ENCODE data around the gene ITGA5.

Gene ITGA5

DNA sequence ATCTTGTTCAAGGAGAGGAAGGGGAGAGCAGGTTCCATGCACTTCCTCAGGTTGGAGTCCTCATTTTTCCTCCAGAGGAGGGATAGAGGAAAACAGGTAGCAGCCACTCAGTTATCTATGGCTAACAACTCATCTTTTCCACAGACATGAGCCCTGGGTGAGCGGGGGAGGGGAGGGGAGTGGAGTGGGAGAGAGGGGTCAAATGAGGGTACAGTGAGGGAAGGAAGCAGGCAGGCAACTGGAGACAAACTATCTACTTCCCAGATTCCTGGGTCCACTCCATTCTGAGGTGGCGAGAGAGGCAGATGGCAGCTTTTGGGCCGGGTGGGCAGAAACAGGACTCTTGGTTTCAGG is 32.0 kb downstream of the ITGA5 start:
- no peak for DNase-seq

DNA sequence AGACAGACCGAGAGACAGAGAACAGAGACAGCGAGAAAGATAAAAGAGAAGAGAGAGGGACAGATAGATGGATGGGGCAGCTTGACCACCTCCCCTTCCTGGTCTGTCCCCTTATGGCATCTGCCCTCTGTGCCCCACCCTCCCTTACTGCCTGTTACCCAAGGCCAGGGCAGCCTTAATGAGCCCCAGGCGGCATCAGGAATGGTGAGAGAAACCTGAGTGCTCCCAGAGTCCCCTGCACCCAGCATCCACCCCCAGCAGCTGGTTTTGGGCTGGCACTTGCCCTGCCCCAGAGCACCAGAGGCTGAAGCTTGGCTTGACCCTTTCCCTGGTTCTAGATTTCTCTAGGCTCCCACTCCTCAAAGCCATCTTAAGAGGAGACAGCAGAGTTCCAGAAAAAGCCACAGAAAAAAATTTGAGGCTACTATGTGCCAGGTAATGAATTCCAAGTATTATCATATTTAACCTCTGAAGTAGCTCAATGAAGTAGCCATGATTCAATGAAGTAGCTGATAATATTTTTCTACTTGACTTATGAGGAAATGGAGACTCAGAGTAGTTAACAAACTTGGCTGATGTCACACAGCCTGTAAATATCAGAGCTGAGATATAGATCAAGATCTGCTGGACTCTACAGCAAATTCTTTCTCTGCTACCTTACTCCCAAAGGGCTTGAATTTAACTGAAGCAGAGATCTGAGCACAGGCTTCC is 32.5 kb downstream of the ITGA5 start:
- no peak for DNase-seq

DNA sequence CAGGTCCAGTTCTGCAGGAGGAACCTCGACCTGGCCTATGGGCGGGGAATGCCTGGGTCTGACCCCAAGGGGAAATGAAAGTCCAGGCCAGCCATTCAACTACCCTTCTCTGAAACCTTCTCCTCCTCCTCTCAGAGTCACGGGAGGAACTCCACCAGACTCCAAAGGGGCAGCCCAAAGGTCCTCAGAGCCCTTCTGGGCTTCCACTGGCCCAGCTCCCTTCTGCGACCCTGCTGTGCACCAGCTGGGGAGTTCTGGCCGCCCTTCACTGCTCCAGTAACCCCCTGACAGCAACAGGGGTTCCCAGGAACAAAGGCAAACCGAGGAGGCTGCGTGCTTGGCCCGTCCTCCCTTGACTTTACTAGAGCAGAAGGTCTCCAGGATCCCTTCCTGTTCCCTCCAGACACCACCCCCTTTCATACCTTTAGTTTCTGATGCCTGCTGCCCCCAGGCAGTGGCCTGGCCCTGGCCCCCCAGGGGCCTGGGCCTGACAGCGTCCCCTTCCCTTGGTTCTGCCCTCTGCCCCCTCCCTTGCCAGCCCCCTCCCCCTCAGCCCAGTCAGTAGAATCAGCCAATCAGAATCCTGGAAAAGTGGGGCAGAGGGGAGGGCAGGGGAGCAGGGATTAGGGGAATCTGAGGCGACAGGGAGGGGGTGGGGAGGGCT is 33.7 kb downstream of the ITGA5 start:
- DNase-seq: no peak

GRCh38 chr12:54384591-54385041 is 34.5 kb downstream of the ITGA5 start, which contains the start of gene ZNF385A:
Gene ZNF385A, minus strand, starts transcription at chr12:54384733. Its CDS starts 219 bp downstream, at chr12:54384514.
- no peak for DNase-seq

GRCh38 chr12:54383041-54383609 is 35.9 kb downstream of the ITGA5 start:
- no peak for DNase-seq

DNA sequence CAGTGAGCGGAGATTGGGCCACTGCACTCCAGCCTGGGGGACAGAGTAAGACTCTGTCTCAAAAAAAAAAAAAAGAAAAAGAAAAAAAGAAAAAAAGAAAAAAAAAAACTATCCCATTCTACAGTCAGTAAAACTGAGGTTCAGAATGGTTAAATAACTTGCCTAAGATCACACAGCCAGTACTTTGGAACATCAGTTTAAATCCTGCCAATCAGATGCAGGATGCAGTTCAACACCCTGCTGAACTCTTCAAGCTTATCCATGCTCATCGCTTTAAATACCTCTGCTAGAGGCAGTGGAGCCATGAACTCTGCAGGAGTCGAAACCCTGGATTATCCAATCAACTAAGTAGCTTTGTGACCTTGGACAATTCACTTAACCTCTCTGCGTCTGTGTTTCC is 37.9 kb downstream of the ITGA5 start:
- DNase-seq: no peak

- DNase-seq: peak; percentile 88
Measured at GRCh38 chr12:54379398-54380201, 39.5 kb downstream of the ITGA5 start.

DNA sequence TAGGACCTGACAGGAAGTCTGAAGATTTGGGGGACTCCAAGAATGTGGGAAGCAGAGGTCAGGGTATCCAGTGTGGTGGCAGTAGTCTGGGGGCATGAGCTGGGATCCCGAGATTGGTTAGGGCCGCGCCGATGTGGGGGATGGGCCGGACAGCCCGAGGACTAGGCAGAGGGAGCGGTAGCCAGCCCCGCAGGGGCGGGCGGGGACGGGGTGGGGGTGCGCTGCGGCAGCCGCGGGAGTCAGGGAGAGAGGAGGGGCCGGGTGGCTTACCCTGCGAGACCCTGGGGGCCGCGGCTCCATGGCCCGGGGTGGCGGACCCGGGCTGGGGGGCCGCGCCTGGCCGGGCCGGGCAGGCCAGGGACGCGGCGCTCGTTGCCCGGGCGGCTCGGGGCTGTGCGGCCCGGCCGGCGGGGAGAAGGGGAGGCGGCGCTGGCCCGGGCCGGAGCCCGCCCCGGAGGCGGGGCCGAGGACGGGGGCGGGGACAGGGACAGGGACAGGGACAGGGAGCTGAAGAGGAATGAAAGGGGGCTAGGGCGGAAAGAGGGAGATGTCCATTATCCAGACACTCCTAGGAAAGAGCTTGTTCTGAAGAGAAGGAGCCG is 40.2 kb downstream of the ITGA5 start:
- no peak for DNase-seq

DNA sequence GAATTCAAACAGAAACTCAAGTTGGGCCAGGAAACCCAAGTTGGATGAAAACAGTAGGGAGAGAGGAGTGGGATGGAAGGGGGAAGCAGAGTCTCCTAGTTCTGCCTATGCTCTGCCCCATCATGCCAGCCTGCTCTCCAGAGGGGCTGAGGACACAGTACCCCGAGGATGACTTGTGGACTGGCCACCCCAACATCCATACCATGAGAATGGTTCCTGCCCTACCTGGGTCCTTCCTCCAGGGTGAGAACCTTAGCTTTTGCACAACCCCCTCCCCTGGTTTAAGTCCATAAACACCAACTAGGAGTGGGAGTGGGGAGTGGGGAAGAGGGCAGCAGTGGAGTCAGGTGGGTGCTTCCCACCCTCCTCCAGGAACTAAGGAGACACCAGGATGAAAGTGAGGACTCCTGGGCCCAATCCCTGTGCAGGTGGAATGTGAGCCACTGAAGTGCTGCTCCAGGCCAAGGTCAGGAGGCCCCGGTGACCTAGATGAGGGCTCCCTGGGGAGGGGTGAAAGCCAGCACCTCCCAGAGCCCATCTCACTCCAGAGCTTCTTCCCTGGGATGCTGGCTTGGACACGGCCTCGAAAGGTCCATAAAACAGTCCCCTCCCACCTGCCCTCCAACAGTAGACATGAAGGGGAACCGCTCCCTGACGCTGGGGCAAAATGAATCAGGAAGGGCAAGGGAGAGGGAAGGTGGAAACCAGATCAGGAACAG is 41.1 kb downstream of the ITGA5 start:
- no peak for DNase-seq

- no peak for DNase-seq
Measured at GRCh38 chr12:54377007-54377406, 42.1 kb downstream of the ITGA5 start.

DNA sequence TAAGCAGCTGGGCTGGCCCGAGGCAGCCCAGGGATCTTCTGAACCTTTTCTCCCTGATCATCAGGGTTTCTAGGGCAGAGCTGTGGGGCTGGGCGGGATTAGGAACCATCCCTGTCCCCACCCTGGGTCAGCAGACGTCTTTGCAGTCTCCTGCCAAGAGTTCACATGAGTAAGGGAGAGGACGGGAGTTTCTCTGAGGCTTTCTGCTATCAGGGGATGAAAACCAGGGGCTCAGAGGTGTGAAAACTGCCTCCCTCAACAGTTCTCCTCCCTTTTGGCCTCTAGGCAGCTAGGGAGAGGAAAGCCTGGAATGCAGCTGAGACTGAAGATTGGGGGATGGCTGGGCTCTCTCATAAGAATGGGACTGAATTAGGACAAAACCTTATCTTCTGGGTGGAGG is 42.5 kb downstream of the ITGA5 start:
- no peak for DNase-seq

DNA sequence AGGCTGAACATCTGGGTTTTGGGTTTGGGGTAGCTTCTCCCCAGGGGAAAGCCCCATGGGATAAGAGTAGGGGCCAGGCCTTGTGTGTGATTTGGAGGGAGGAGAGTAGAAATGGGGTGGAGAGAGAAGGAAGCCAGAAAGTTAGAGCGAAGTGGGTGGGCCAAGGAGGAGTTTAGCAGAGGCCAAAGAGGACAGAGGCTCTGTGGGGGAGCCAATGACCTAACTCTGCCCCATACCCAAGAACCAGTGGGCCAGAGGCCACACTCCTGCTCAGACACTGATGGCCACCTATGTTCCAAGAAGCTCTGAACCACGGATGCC is 43.8 kb downstream of the ITGA5 start:
- no peak for DNase-seq

- DNase-seq: no peak
Measured at GRCh38 chr12:54374562-54375258, 44.4 kb downstream of the ITGA5 start.

DNA sequence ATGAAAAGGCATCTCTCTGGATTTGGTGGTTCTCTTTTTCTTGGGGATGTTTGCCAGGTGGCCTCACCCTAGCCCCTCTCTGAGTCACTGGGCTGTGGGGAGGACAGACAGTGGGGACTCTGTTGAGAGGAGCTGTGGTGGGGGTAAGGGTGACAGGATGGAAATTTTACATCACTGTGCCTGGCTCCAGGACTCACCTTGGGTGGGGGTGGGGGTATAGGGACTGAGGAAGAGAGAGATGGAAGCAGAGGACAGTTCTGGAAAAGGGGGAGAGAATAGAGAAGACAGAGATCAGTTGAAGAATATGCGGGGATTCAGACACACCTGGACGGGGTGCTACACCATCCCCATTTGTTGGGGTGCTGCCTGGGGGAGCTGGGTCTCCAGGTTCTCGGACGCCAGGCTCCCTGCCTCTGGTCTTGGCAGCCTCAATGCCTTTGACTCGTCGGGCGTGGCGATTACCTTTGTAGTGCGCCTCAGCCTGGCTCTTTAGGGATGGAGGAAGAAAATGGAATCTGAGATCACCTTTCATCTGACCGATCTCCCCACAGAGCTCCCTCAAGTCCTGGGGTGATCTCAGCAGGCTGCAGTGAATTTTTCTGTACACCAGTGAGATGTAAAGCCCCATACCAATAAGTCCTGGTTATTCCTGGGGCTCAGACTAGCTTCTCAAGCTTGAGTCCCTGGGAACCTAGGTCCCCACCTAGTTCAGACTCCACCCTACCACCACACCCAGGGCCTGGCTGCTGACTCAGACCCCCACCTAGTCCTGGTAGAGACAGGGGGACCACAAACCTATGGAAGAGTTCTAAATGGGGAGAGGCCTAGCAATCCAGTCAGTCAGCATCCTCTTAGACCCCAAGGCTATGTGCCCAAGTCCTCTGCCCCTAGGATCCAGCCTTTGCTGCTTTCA is 45.2 kb downstream of the ITGA5 start:
- DNase-seq: no peak

DNA sequence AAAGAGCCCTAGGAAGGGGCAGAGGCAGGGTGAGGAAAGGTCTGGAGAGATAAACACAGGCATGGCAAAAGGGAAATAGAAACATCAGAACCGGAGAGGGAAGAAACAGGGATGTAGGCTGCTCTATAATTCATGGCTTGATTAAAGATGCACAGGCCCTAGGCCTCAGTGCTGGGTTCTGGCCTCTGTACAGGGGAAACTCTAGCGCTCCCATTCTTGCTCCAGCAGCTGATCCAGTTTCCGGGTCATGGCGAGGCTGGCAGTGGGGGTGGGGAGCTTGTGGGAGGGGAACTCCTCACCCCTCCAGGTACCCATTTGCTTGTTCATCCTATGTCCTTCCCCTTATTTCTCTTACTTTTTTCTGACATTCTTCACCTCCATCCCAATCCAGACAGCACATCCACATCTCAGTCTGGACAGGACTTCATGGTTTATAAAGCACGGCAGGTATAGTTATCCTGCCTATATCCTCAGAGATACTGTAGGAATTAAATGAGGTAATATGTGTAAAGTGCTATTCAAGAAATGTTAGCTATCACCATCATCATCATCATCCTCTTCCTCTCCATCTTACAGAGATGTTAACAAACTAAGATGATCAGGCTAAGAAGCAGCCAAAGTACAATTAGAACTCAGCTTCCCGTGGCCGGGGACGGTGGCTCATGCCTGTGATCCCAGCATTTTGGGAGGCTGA is 46.8 kb downstream of the ITGA5 start:
- DNase-seq: no peak

- no peak for DNase-seq
Measured at GRCh38 chr12:54371328-54372112, 47.5 kb downstream of the ITGA5 start.

- DNase-seq: no peak
Measured at GRCh38 chr12:54370171-54370730, 48.8 kb downstream of the ITGA5 start.

GRCh38 chr12:54369597-54370131 is 49.4 kb downstream of the ITGA5 start:
- no peak for DNase-seq
